ENCODE data around the gene SELE. TPM values are rescaled to one million over a fixed set of nuclear protein-coding genes. Genes with fewer than 3 reads are reported as not detected.

SELE gene
- total and polyA plus RNA-seq, 2 of the 13 experiments (the other 11 are each of a cell fraction or from before 2014, with no cell fraction given): 0.04 to 0.09 TPM

DNA sequence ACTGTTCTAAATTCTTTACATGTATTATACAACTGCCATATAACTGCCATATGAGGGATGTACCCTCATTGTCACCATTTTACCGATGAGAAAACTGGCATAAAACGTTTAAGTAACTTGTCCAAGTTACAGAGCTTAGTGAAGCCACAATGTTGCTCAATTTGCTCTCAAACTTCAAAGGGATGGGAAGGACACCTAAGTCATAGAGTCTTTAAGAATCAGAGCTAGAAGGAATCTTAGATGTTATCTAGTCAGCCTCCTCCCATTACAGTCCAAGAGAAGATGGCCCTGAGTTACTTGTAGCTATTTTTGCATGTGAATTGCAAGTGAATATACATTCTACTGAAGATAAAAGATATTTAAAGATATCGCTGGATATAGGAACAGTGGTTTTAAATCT lies 54.2 kb downstream of the SELE start:
- peaks cover 1 to 9% of the 10 kb centered on the region in 2 experiments; a peak in 4 of 5 replicates for H3K27me3 ChIP-seq (ENCODE audit: control insufficient read depth in 1 of 2, insufficient read depth in 2 of 2, low read length in 2 of 2)
- H2AFZ ChIP-seq (ENCODE audit: low read length): no peak overlapping the region
- in situ Hi-C loops (cut with HindIII; ENCODE audit: extremely low pct_ligation_motif_present, low pct_unique_long_range_greater_than_20kb) (no loop called here), intact Hi-C loops (cut with micrococcal nuclease; ENCODE audit: unreplicated experiment) (no loop called here)
- H3K36me3 ChIP-seq (replicated peaks in 1 of 2; ENCODE audit: control insufficient read depth in 1 of 2, insufficient read depth in 2 of 2, low read length in 2 of 2): no peaks in the 10 kb centered on the region
- ChIA-PET POLR2A (no interaction called here), CTCF (ENCODE audit: low intra/inter-chr PET ratio, low total read pairs) (no interaction called here)
- FAIRE-seq (no peak), ATAC-seq (no peak), DNase-seq (ENCODE audit: low spot score) (no peak)
- H4K20me1 ChIP-seq (ENCODE audit: insufficient read depth, low read length): no peaks in the 10 kb centered on the region
- H3K4me3 ChIP-seq (replicated peaks in 1 of 3; ENCODE audit: insufficient read depth in 1 of 3, low read depth in 2 of 3, low read length in 3 of 3): no peak overlapping the region
- H3K79me2 ChIP-seq (ENCODE audit: insufficient read depth, low read length): no peaks in the 10 kb centered on the region
- no TSS peak for BruUV-seq (replicated peaks)
- H3K4me1 ChIP-seq (ENCODE audit: insufficient read depth, low read length): no peaks in the 10 kb centered on the region
- TF ChIP-seq XRCC5 (optimal IDR thresholded peaks at IDR 0.05; ENCODE audit: low read length) (no peak), ZNF563 (CRISPR knock-in tag; IDR thresholded peaks at IDR 0.05) (no peak), FOXM1 (CRISPR knock-in tag; IDR thresholded peaks at IDR 0.05) (no peak), REL (CRISPR knock-in tag; conservative IDR thresholded peaks at IDR 0.05) (no peak), FOXK1 (CRISPR knock-in tag; IDR thresholded peaks at IDR 0.05; ENCODE audit: borderline replicate concordance, low read depth) (no peak), ZFP62 (CRISPR knock-in tag; IDR thresholded peaks at IDR 0.05) (no peak), ARID2 (CRISPR knock-in tag; IDR thresholded peaks at IDR 0.05; ENCODE audit: borderline replicate concordance) (no peak), ZBTB8A (CRISPR knock-in tag; IDR thresholded peaks at IDR 0.05; ENCODE audit: borderline replicate concordance, low read depth) (no peak), SRY (CRISPR knock-in tag; IDR thresholded peaks at IDR 0.05) (no peak), ASH2L (IDR thresholded peaks at IDR 0.05; ENCODE audit: insufficient read length, low read depth, low read length) (no peak), BRCA1 (CRISPR knock-in tag; IDR thresholded peaks at IDR 0.05) (no peak), NFYB (CRISPR knock-in tag; IDR thresholded peaks at IDR 0.05) (no peak), ZNF543 (CRISPR knock-in tag; IDR thresholded peaks at IDR 0.05) (no peak), ZNF207 (IDR thresholded peaks at IDR 0.05; ENCODE audit: borderline replicate concordance) (no peak)
- TF ChIP-seq, protein P1, sequence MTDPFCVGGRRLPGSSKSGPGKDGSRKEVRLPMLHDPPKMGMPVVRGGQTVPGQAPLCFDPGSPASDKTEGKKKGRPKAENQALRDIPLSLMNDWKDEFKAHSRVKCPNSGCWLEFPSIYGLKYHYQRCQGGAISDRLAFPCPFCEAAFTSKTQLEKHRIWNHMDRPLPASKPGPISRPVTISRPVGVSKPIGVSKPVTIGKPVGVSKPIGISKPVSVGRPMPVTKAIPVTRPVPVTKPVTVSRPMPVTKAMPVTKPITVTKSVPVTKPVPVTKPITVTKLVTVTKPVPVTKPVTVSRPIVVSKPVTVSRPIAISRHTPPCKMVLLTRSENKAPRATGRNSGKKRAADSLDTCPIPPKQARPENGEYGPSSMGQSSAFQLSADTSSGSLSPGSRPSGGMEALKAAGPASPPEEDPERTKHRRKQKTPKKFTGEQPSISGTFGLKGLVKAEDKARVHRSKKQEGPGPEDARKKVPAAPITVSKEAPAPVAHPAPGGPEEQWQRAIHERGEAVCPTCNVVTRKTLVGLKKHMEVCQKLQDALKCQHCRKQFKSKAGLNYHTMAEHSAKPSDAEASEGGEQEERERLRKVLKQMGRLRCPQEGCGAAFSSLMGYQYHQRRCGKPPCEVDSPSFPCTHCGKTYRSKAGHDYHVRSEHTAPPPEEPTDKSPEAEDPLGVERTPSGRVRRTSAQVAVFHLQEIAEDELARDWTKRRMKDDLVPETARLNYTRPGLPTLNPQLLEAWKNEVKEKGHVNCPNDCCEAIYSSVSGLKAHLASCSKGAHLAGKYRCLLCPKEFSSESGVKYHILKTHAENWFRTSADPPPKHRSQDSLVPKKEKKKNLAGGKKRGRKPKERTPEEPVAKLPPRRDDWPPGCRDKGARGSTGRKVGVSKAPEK (CRISPR knock-in tag; IDR thresholded peaks at IDR 0.05; ENCODE audit: borderline replicate concordance): no peak
- TF ChIP-seq, protein P2, sequence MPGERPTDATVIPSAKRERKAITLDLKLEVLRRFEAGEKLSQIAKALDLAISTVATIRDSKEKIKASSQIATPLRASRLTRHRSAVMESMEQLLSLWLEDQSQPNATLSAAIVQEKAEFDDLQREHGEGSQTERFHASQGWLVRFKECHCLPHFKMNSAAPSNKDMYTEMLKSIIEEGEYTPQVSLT (CRISPR knock-in tag; IDR thresholded peaks at IDR 0.05; ENCODE audit: borderline replicate concordance, low read depth): no peak
- WGBS (ENCODE audit: low lambda C conversion rate): 1% methylated on average over 3 of the region's 3 CpGs
- no peak overlapping the region for H3K9ac ChIP-seq (ENCODE audit: insufficient read depth, low read depth, low read length)
- no peaks in the 10 kb centered on the region for H3K9me3 ChIP-seq (ENCODE audit: low read length)
- no peak overlapping the region for H3K27ac ChIP-seq (ENCODE audit: extremely low read length, insufficient read depth, low read length)
- H3K4me2 ChIP-seq (ENCODE audit: low read depth, low read length): no peak overlapping the region

All from HepG2 (cell line).